GM21825 (cell line): Measurements from ENCODE around the gene IQSEC3.

Source experiments
- ATAC-seq: cut with Tn5 transposase; IDR thresholded peaks from one replicate; pipeline ENCODE4 v1.9.1; 2021; ENCODE audit warnings: mild to moderate bottlenecking, moderate library complexity; ENCODE audit not compliant: unreplicated experiment

The IQSEC3 gene

GRCh38 chr12:159156-159782, 92.7 kb downstream of the IQSEC3 start:
- no peak for ATAC-seq

- no peak for ATAC-seq
Measured at GRCh38 chr12:160858-161257, 94.3 kb downstream of the IQSEC3 start.

- no peak for ATAC-seq
Measured at GRCh38 chr12:161823-162222, 95.3 kb downstream of the IQSEC3 start.

GRCh38 chr12:162467-163307, 96.1 kb downstream of the IQSEC3 start:
- ATAC-seq: no peak

GRCh38 chr12:163406-163986, 96.9 kb downstream of the IQSEC3 start:
- no peak for ATAC-seq

- no peak for ATAC-seq
Measured at GRCh38 chr12:164207-164606, 97.6 kb downstream of the IQSEC3 start.

GRCh38 chr12:165862-166368, 99.3 kb downstream of the IQSEC3 start:
- ATAC-seq: no peak

GRCh38 chr12:166425-167075, 100.0 kb downstream of the IQSEC3 start:
- no peak for ATAC-seq

GRCh38 chr12:167959-168600, 101.5 kb downstream of the IQSEC3 start:
- ATAC-seq: no peak

- ATAC-seq: no peak
Measured at GRCh38 chr12:168763-169525, 102.4 kb downstream of the IQSEC3 start.

- ATAC-seq: no peak
Measured at GRCh38 chr12:169528-170370, 103.2 kb downstream of the IQSEC3 start.

GRCh38 chr12:170371-171225, 104.0 kb downstream of the IQSEC3 start:
- ATAC-seq: no peak

GRCh38 chr12:171276-171675, 104.7 kb downstream of the IQSEC3 start:
- ATAC-seq: no peak

GRCh38 chr12:171743-172676, 105.4 kb downstream of the IQSEC3 start:
- no peak for ATAC-seq

- no peak for ATAC-seq
Measured at GRCh38 chr12:172732-173161, 106.2 kb downstream of the IQSEC3 start.

- no peak for ATAC-seq
Measured at GRCh38 chr12:174124-174523, 107.6 kb downstream of the IQSEC3 start.

- ATAC-seq: no peak
Measured at GRCh38 chr12:174596-174995, 108.0 kb downstream of the IQSEC3 start.
